HUES64 (cell line): ENCODE results near the gene GSTM2. TPM values are rescaled to one million over a fixed set of nuclear protein-coding genes. Genes with fewer than 3 reads are reported as not detected.
A peak's percentile ranks its signal among the peaks of the same experiment; 100 is the strongest.

Source experiments
- H3K27ac ChIP-seq: 2 replicates; pipeline ENCODE4 v1.7.0; 2013; ENCODE audit warnings: low read depth, low read length, inconsistent platforms
- H3K27me3 ChIP-seq: 2 replicates; pipeline ENCODE4 v1.6.1; 2013; ENCODE audit warnings: mild to moderate bottlenecking, low read length; ENCODE audit not compliant: insufficient read depth
- H3K36me3 ChIP-seq: 2 replicates; pipeline ENCODE4 v1.6.1; 2013; ENCODE audit warnings: mild to moderate bottlenecking, low read length; ENCODE audit not compliant: insufficient read depth
- H3K4me1 ChIP-seq: 2 replicates; pipeline ENCODE4 v1.6.1; 2013; ENCODE audit warnings: mild to moderate bottlenecking, low read length, moderate library complexity; ENCODE audit not compliant: insufficient read depth
- H3K4me3 ChIP-seq: 2 replicates; pipeline ENCODE4 v1.5.1; 2013; ENCODE audit warnings: mild to moderate bottlenecking, low read length, moderate library complexity
- H3K9ac ChIP-seq: 2 replicates; pipeline ENCODE4 v1.6.1; 2013; ENCODE audit warnings: mild to moderate bottlenecking, low read depth, low read length
- H3K9me3 ChIP-seq: 2 replicates; pipeline ENCODE4 v1.6.1; 2013; ENCODE audit warnings: low read depth, low read length; ENCODE audit not compliant: insufficient read depth
- WGBS: fragments of 150-250, 120-280 bp; methylation state at CpG from one replicate; pipeline ENCODE4 v1.1.7; 2013; ENCODE audit warnings: missing lambda C conversion rate; 5-methylcytosine and 5-hydroxymethylcytosine counted together
- polyA plus RNA-seq, 2 experiments: library from polyadenylated mRNA; stranded (reverse); fragments of 50-300 nt; gene quantifications; one replicate each; pipeline ENCODE4 v1.2.3, GENCODE V29; 2013

The GSTM2 gene
- polyA plus RNA-seq (2013, experiment 1 of 2): 11.1 TPM
- polyA plus RNA-seq (2013, experiment 2 of 2): 17.1 TPM

- Histone ChIP-seq H3K36me3 (no peaks in the 10 kb centered on the region), H3K9me3 (no peaks in the 10 kb centered on the region), H3K27ac (no peak within 1 kb of the TSS), H3K27me3 (no peaks in the 10 kb centered on the region), H3K4me3 (peak within 1 kb of the TSS; percentile 49), H3K4me1 (peaks cover 7% of the 10 kb centered on the region), H3K9ac (no peak within 1 kb of the TSS)
- WGBS: 19% methylated on average over 21 of the region's 22 CpGs
Measured at GRCh38 chr1:109667452-109668122, at the start of gene GSTM2. GSTM2 (plus strand) TSS chr1:109668057; CDS start chr1:109668116, 59 bp downstream.

DNA sequence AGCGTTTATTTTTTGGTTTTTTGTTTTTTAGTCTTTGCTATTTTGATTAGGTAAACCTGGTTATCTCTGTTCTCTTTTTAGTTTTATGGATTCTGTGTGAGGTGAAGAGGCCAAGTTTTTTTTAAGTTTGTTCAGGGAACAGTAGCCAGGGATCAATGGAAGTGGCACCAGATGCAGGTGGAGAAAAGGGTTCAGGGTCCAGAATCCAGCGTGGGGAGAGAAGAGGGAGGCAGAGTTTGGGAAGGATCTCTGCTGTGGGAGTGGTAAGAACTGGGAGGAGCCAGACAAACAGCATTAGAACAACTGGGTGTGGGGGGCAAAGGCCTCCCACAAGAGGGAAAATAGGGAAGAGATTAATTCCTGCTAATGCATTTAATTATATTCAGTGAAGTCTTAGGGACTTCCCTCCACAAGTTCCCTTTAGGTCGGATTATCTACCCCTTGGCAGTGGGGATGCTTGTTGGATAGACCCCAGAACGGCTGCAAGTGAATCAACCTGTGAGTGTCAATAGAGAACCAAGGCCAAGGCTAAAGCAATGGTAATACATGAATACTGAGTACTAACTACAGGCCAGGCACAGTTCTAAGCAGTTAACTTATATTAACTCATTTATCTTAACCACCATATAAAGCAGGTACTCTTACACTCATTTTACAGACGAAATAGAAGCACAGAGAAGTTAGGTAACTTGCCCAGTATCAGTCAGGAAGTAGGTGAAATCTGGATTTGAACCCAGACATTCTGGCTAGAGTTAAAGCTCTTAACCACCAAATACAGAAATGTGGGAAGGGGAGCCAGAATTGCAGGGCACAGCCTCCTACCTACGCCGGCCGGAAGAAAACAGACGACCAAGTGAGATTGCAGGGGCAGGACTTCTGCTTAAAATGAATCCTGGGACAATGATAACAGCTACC lies 48.9 kb upstream of the GSTM2 start:
- no peaks in the 10 kb centered on the region for H3K9me3 ChIP-seq
- no peaks in the 10 kb centered on the region for H3K27me3 ChIP-seq
- H3K9ac ChIP-seq: peak overlapping the region; percentile 78
- WGBS: 51% methylated on average over 9 of the region's 9 CpGs
- no peaks in the 10 kb centered on the region for H3K36me3 ChIP-seq
- H3K4me3 ChIP-seq: peak overlapping the region; percentile 85
- peaks cover 31% of the 10 kb centered on the region for H3K4me1 ChIP-seq
- H3K27ac ChIP-seq: no peak overlapping the region

DNA sequence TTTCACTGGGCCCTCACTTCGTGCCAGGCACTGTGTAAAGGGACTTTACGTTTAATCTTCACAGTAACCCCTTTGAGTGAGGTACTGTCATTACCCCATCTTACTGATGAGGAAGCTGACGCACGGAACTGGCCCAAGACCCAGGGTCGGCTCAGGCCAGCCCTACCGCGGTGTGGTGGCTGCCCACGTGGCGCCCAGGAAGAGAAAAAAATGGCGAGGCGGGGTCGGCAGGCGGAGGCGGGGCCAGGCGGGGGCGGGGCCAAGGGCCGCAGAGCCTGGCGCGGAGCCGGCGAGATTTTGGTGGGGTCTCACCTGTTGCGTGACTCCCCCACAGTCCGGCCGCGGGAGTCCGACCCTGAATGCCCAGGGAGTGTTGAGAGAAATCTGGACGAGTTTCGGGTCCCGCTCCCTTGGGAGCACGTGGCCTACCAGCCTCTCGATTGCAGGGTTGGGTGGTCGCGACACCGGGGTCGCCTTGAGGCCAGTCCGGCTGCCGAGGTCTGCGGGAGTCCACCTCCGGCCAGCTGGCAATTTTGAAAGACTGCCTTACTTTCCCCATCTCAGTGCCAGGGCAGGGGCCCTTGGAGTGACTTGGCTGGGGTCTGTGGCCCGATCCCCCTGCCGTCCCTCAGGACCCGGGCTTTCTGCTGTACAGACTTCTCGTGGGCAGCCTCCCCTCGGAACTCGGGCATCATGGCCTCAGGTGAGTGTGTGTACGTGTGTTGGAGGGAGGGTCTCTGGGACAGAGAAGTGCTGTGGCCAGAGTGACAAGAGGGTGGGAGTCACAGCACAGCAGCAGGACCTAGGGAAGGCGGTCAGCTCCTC lies 48.1 kb upstream of the GSTM2 start, which contains the start of the genes AMPD2 and GNAT2:
TSS of gene AMPD2 (plus strand) at position 262 of the 825 bp plus-strand sequence. CDS start 1,339 bp downstream, outside the sequence.
TSS of gene GNAT2 (minus strand) at position 41 of the 825 bp plus-strand sequence. CDS start 6,746 bp downstream, outside the sequence.
- WGBS: under 1% methylated on average over 47 of the region's 47 CpGs
- Histone ChIP-seq H3K4me1 (peaks cover 31% of the 10 kb centered on the region), H3K27me3 (no peaks in the 10 kb centered on the region), H3K27ac (peak within 1 kb of the TSS; percentile 40; the same call in 1 of the 2 replicates), H3K9me3 (no peaks in the 10 kb centered on the region), H3K9ac (peak within 1 kb of the TSS; percentile 78), H3K4me3 (peak within 1 kb of the TSS; percentile 85), H3K36me3 (no peaks in the 10 kb centered on the region)

DNA sequence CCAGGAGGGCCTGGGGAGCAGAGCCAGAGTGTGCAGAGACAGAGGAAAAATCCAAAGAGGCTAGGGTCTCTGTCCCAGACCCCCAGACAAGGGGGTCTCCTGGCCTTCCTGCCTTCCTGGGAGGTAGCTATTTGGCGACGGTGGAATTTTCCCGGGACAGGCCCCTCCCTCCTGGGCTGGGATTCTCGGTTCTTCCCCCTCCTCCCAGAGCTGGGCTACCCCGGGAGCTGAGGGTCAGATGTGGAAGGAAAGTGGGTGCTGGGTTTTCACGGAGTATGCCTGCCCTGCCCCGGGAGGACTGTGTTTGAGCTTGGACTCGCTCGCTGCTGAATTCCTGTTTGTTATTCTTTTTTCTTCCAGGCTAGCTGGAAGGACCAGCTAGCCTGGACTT lies 47.5 kb upstream of the GSTM2 start:
- Histone ChIP-seq H3K4me3 (peak overlapping the region; percentile 85), H3K27ac (peak overlapping the region; percentile 40; the same call in 1 of the 2 replicates), H3K36me3 (no peaks in the 10 kb centered on the region), H3K27me3 (no peaks in the 10 kb centered on the region), H3K4me1 (peaks cover 31% of the 10 kb centered on the region), H3K9ac (peak overlapping the region; percentile 78), H3K9me3 (no peaks in the 10 kb centered on the region)
- 2% methylated on average over 9 of the region's 9 CpGs for WGBS

- Histone ChIP-seq H3K9ac (peak overlapping the region; percentile 78; the same call in 1 of the 2 replicates), H3K4me3 (peak overlapping the region; percentile 85), H3K4me1 (peaks cover 34% of the 10 kb centered on the region), H3K9me3 (no peaks in the 10 kb centered on the region), H3K27ac (no peak overlapping the region; the same call in 1 of the 2 replicates), H3K36me3 (0 out of 2 replicates have a peak, but pooled peaks cover 3% of the 10 kb centered on the region), H3K27me3 (no peaks in the 10 kb centered on the region)
- WGBS: under 1% methylated on average over 16 of the region's 18 CpGs
Measured at GRCh38 chr1:109620841-109621286, 47.0 kb upstream of the GSTM2 start.

DNA sequence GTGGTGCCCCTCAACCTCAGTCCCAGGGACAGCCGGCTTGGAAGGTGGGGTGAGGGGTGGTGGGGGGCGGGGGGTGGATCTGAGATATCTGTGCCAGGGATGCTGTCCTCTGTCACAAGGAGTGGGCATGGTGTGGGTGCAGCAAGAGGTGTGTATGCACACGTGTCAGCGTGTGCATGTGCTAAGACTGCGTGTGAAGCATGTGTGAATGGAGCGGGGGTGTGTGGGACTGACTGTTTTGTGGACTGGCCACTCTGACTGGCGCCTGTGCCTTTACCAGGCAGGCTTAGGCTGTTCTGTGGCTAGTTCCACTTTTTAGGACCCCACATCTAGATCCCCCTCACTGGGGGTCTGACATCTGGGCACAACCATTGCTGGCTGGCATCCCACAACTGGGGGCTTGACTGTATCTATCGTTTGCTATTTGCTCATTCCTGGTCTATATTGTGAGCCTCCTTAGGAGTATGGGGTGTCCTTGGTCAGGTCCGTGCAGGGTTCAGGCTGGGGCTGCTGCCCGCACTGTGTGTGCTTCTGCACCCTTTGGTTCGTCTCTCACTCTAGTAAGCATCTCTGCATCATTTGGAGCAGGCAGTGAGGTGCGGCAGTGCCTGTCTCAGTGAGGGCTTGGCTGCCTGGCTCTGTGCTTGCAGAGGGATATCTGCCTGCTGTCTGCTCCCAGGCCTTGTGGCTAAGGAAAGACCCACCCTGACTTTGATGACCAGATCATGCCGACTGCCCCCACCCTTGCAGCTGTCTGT lies 46.3 kb upstream of the GSTM2 start:
- peaks cover 34% of the 10 kb centered on the region for H3K4me1 ChIP-seq
- WGBS: 74% methylated on average over 13 of the region's 13 CpGs
- H3K27ac ChIP-seq: no peak overlapping the region
- no peaks in the 10 kb centered on the region for H3K9me3 ChIP-seq
- 0 out of 2 replicates have a peak, but pooled peaks cover 4% of the 10 kb centered on the region for H3K36me3 ChIP-seq
- H3K9ac ChIP-seq: no peak overlapping the region
- no peaks in the 10 kb centered on the region for H3K27me3 ChIP-seq
- H3K4me3 ChIP-seq: peak overlapping the region; percentile 85

- WGBS: 93% methylated on average over 11 of the region's 11 CpGs
- H3K4me3 ChIP-seq: no peak overlapping the region
- no peak overlapping the region for H3K27ac ChIP-seq
- peaks cover 26% of the 10 kb centered on the region for H3K4me1 ChIP-seq
- H3K9me3 ChIP-seq: no peaks in the 10 kb centered on the region
- no peaks in the 10 kb centered on the region for H3K27me3 ChIP-seq
- peaks cover 8% of the 10 kb centered on the region for H3K36me3 ChIP-seq
- no peak overlapping the region for H3K9ac ChIP-seq
Measured at GRCh38 chr1:109622137-109622892, 45.5 kb upstream of the GSTM2 start.

- H3K36me3 ChIP-seq: peaks cover 14% of the 10 kb centered on the region
Measured at GRCh38 chr1:109622895-109623294, 45.0 kb upstream of the GSTM2 start.

DNA sequence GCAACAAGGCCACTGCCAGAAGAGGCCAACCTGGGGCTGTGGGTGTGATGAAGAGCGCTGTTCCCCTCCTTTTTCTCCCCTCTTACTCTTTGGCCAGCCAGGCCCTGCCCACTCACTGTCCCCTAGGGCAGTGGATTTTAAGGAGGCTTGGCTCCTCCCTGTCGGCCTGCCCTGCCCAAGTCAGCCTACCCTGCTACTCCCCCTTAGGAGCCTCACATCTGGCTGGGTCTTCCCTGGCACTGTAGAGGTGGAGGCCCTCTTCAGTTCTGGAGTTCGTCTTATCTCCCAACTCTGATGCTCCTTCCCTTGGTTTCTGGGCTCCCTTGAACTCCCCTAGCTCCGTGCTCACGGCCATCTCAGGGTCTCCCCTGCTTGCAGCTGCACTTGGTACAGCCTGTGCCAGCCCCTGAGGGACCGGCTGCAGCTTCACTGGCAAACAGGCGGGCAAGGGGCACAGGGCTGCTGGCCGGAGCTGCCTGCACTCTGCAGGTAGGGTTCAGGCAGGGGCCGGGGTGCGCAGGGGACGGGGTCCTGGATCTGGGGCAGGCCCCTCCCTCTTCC lies 44.2 kb upstream of the GSTM2 start:
- WGBS: 92% methylated on average over 10 of the region's 11 CpGs
- no peak overlapping the region for H3K4me3 ChIP-seq
- no peak overlapping the region for H3K27ac ChIP-seq
- H3K4me1 ChIP-seq: peaks cover 18% of the 10 kb centered on the region
- no peaks in the 10 kb centered on the region for H3K27me3 ChIP-seq
- H3K9me3 ChIP-seq: no peaks in the 10 kb centered on the region
- H3K36me3 ChIP-seq: peaks cover 22% of the 10 kb centered on the region
- H3K9ac ChIP-seq: no peak overlapping the region

More at GRCh38 chr1:109622895-109623294, 45.0 kb upstream of the GSTM2 start:
- H3K4me1 ChIP-seq: peaks cover 21% of the 10 kb centered on the region
- H3K27ac ChIP-seq: no peak overlapping the region
- 95% methylated on average over 3 of the region's 3 CpGs for WGBS
- H3K9ac ChIP-seq: no peak overlapping the region
- H3K27me3 ChIP-seq: no peaks in the 10 kb centered on the region
- no peaks in the 10 kb centered on the region for H3K9me3 ChIP-seq
- H3K4me3 ChIP-seq: no peak overlapping the region
